GM18502 (cell line): Measurements from ENCODE around the gene FAN1.
"Not testable (repeated sequence)": the region's sequence is repeated elsewhere in the genome, so short reads cannot be mapped to it uniquely, and the experiment has no call there.

Experiments
- ATAC-seq: cut with Tn5 transposase; IDR thresholded peaks from one replicate; pipeline ENCODE4 v1.9.1; 2021; ENCODE audit warnings: mild to moderate bottlenecking; ENCODE audit not compliant: unreplicated experiment, poor library complexity

Gene FAN1

GRCh38 chr15:30903497-30904187, at the start of gene FAN1:
Gene FAN1 (plus strand): TSS chr15:30903915. CDS start chr15:30904664, 749 bp downstream.
- peak; percentile 95 for ATAC-seq

GRCh38 chr15:30859091-30859874, 44.4 kb upstream of the FAN1 start:
- ATAC-seq = no peak

GRCh38 chr15:30865257-30865656, 38.5 kb upstream of the FAN1 start:
- no peak for ATAC-seq

GRCh38 chr15:30870681-30871080, 33.0 kb upstream of the FAN1 start:
- no peak for ATAC-seq

- ATAC-seq = no peak
Measured at GRCh38 chr15:30872341-30872748, 31.4 kb upstream of the FAN1 start.

- ATAC-seq = no peak
Measured at GRCh38 chr15:30877070-30877469, 26.6 kb upstream of the FAN1 start.

GRCh38 chr15:30878515-30878914, 25.2 kb upstream of the FAN1 start:
- no peak for ATAC-seq

- no peak for ATAC-seq
Measured at GRCh38 chr15:30882849-30883433, 20.8 kb upstream of the FAN1 start.

GRCh38 chr15:30883666-30884065, 20.0 kb upstream of the FAN1 start:
- ATAC-seq = not testable (repeated sequence)

GRCh38 chr15:30885814-30886213, 17.9 kb upstream of the FAN1 start:
- no peak for ATAC-seq

GRCh38 chr15:30889196-30889595, 14.5 kb upstream of the FAN1 start:
- ATAC-seq = no peak

- ATAC-seq = no peak
Measured at GRCh38 chr15:30895461-30896210, 8.1 kb upstream of the FAN1 start.

- ATAC-seq = no peak
Measured at GRCh38 chr15:30896211-30896606, 7.5 kb upstream of the FAN1 start.

GRCh38 chr15:30901889-30902288, 1.8 kb upstream of the FAN1 start:
- ATAC-seq = no peak

GRCh38 chr15:30904812-30905211, 1.1 kb downstream of the FAN1 start:
- ATAC-seq = no peak

GRCh38 chr15:30905821-30906220, 2.1 kb downstream of the FAN1 start:
- ATAC-seq = no peak

- ATAC-seq = no peak
Measured at GRCh38 chr15:30906366-30906765, 2.7 kb downstream of the FAN1 start.

- ATAC-seq = no peak
Measured at GRCh38 chr15:30913761-30914160, 10.0 kb downstream of the FAN1 start.

GRCh38 chr15:30917013-30917412, 13.3 kb downstream of the FAN1 start:
- ATAC-seq = no peak

GRCh38 chr15:30917675-30918074, 14.0 kb downstream of the FAN1 start:
- ATAC-seq = no peak

GRCh38 chr15:30918366-30918765, 14.7 kb downstream of the FAN1 start:
- no peak for ATAC-seq
